GM21737 (cell line): ENCODE results near the gene MICALL1.

Source experiments
- ATAC-seq: cut with Tn5 transposase; IDR thresholded peaks from one replicate; pipeline ENCODE4 v1.9.1; 2021; ENCODE audit warnings: mild to moderate bottlenecking, moderate library complexity; ENCODE audit not compliant: unreplicated experiment

Gene MICALL1

GRCh38 chr22:37982938-37983859 is 77.1 kb downstream of the MICALL1 start:
- ATAC-seq, result no peak

- ATAC-seq, result no peak
These were observed 78.0 kb downstream of the MICALL1 start, which contains the start of gene SOX10 for GRCh38 chr22:37983860-37984791. Gene SOX10, minus strand, starts transcription at chr22:37984555. Its CDS starts 771 bp downstream, at chr22:37983784.

- ATAC-seq, result no peak
These were observed 79.0 kb downstream of the MICALL1 start for GRCh38 chr22:37985050-37985585.

GRCh38 chr22:37985751-37986281 is 79.7 kb downstream of the MICALL1 start:
- no peak for ATAC-seq

GRCh38 chr22:37986371-37986770 is 80.3 kb downstream of the MICALL1 start:
- no peak for ATAC-seq

- no peak for ATAC-seq
These were observed 83.3 kb downstream of the MICALL1 start for GRCh38 chr22:37989146-37990045.

GRCh38 chr22:37990301-37990700 is 84.2 kb downstream of the MICALL1 start:
- ATAC-seq, result no peak

GRCh38 chr22:37990862-37991261 is 84.8 kb downstream of the MICALL1 start:
- ATAC-seq, result no peak

GRCh38 chr22:37991731-37992442 is 85.8 kb downstream of the MICALL1 start:
- no peak for ATAC-seq
